Measurements from ENCODE around the gene ADAM15.

Gene ADAM15

GRCh38 chr1:155070721-155071569 lies 19.8 kb downstream of the ADAM15 start:
- in situ Hi-C loops (cut with MboI; ENCODE audit: low sequenced_read_pairs), result no loop called here
- Histone ChIP-seq H3K4me3 (peak overlapping the region; percentile 14), H3K27me3 (ENCODE audit: low read depth) (no peaks in the 10 kb centered on the region), H3K9me3 (no peaks in the 10 kb centered on the region), H3K36me3 (replicated peaks) (no peaks in the 10 kb centered on the region; the same call in none of the 2 replicates), H3K4me1 (peaks cover 32% of the 10 kb centered on the region)
- DNase-seq (ENCODE audit: low spot score in 2 of 2), result peak; percentile 84 to 93

GRCh38 chr1:155071701-155072100 lies 20.6 kb downstream of the ADAM15 start:
- no peak overlapping the region for H3K4me3 ChIP-seq

GRCh38 chr1:155072531-155073289 lies 21.6 kb downstream of the ADAM15 start:
- peak in 1 of 2 experiments; percentile 70 for DNase-seq (ENCODE audit: low spot score in 2 of 2)
- peaks cover 39% of the 10 kb centered on the region for H3K4me1 ChIP-seq
- no peaks in the 10 kb centered on the region for H3K27me3 ChIP-seq (ENCODE audit: low read depth)
- in situ Hi-C loops (cut with MboI; ENCODE audit: low sequenced_read_pairs), result no loop called here
- H3K4me3 ChIP-seq, result no peak overlapping the region
- H3K36me3 ChIP-seq (replicated peaks), result no peaks in the 10 kb centered on the region; the same call in none of the 2 replicates
- no peaks in the 10 kb centered on the region for H3K9me3 ChIP-seq

More at GRCh38 chr1:155071701-155072100, 20.6 kb downstream of the ADAM15 start:
- Histone ChIP-seq H3K27me3 (ENCODE audit: low read depth) (no peaks in the 10 kb centered on the region), H3K4me1 (peaks cover 38% of the 10 kb centered on the region), H3K36me3 (replicated peaks) (no peaks in the 10 kb centered on the region; the same call in none of the 2 replicates), H3K9me3 (no peaks in the 10 kb centered on the region)
- DNase-seq (ENCODE audit: low spot score in 2 of 2), result peak in 1 of 2 experiments; percentile 30
- in situ Hi-C loops (cut with MboI; ENCODE audit: low sequenced_read_pairs), result no loop called here

- Histone ChIP-seq H3K27me3 (ENCODE audit: low read depth) (no peaks in the 10 kb centered on the region), H3K4me3 (no peak overlapping the region), H3K4me1 (peaks cover 43% of the 10 kb centered on the region), H3K36me3 (replicated peaks) (no peaks in the 10 kb centered on the region; the same call in none of the 2 replicates), H3K9me3 (no peaks in the 10 kb centered on the region)
- DNase-seq (ENCODE audit: low spot score in 2 of 2), result no peak
- in situ Hi-C loops (cut with MboI; ENCODE audit: low sequenced_read_pairs), result no loop called here
Observed at GRCh38 chr1:155073377-155074242, 22.5 kb downstream of the ADAM15 start.

- Histone ChIP-seq H3K4me3 (no peak overlapping the region), H3K27me3 (ENCODE audit: low read depth) (no peaks in the 10 kb centered on the region), H3K36me3 (replicated peaks) (no peaks in the 10 kb centered on the region), H3K4me1 (peaks cover 40% of the 10 kb centered on the region), H3K9me3 (no peaks in the 10 kb centered on the region)
- no peak for DNase-seq (ENCODE audit: low spot score in 2 of 2)
- in situ Hi-C loops (cut with MboI; ENCODE audit: low sequenced_read_pairs), result no loop called here
Observed at GRCh38 chr1:155075535-155075934, 24.4 kb downstream of the ADAM15 start.

- H3K27me3 ChIP-seq (ENCODE audit: low read depth), result no peaks in the 10 kb centered on the region
- peaks cover 37% of the 10 kb centered on the region for H3K4me1 ChIP-seq
- in situ Hi-C loops (cut with MboI; ENCODE audit: low sequenced_read_pairs), result no loop called here
Observed at GRCh38 chr1:155076371-155076770, 25.3 kb downstream of the ADAM15 start.

GRCh38 chr1:155077346-155077745 lies 26.2 kb downstream of the ADAM15 start:
- in situ Hi-C loops (cut with MboI; ENCODE audit: low sequenced_read_pairs), result no loop called here
- no peaks in the 10 kb centered on the region for H3K36me3 ChIP-seq (replicated peaks)
- H3K27me3 ChIP-seq (ENCODE audit: low read depth), result no peaks in the 10 kb centered on the region
- DNase-seq (ENCODE audit: low spot score in 2 of 2), result no peak
- H3K9me3 ChIP-seq, result no peaks in the 10 kb centered on the region
- H3K4me1 ChIP-seq, result peaks cover 29% of the 10 kb centered on the region
- H3K4me3 ChIP-seq, result no peak overlapping the region

More at GRCh38 chr1:155076371-155076770, 25.3 kb downstream of the ADAM15 start:
- no peaks in the 10 kb centered on the region for H3K36me3 ChIP-seq (replicated peaks)
- H3K4me3 ChIP-seq, result no peak overlapping the region
- H3K9me3 ChIP-seq, result no peaks in the 10 kb centered on the region
- peak in 1 of 2 experiments; percentile 29 for DNase-seq (ENCODE audit: low spot score in 2 of 2)

- no peak for DNase-seq (ENCODE audit: low spot score in 2 of 2)
- in situ Hi-C loops (cut with MboI; ENCODE audit: low sequenced_read_pairs), result no loop called here
- Histone ChIP-seq H3K4me3 (peak overlapping the region; percentile 67), H3K9me3 (no peaks in the 10 kb centered on the region), H3K27me3 (ENCODE audit: low read depth) (no peaks in the 10 kb centered on the region), H3K4me1 (peaks cover 23% of the 10 kb centered on the region), H3K36me3 (replicated peaks) (no peaks in the 10 kb centered on the region)
Observed at GRCh38 chr1:155077758-155078445, 26.8 kb downstream of the ADAM15 start.

- peaks cover 16% of the 10 kb centered on the region for H3K4me1 ChIP-seq
- H3K9me3 ChIP-seq, result no peaks in the 10 kb centered on the region
- no peaks in the 10 kb centered on the region for H3K36me3 ChIP-seq (replicated peaks)
- DNase-seq (ENCODE audit: low spot score in 2 of 2), result peak; percentile 59 to 91
- in situ Hi-C loops (cut with MboI; ENCODE audit: low sequenced_read_pairs), result no loop called here
- peak within 1 kb of the TSS; percentile 67 for H3K4me3 ChIP-seq
- H3K27me3 ChIP-seq (ENCODE audit: low read depth), result no peaks in the 10 kb centered on the region
Observed at GRCh38 chr1:155078469-155079209, 27.5 kb downstream of the ADAM15 start, which contains the start of gene EFNA3. TSS of gene EFNA3 (plus strand) at chr1:155078837. CDS start at chr1:155078942, 105 bp downstream.

GRCh38 chr1:155079210-155079486 lies 28.0 kb downstream of the ADAM15 start:
- no peaks in the 10 kb centered on the region for H3K36me3 ChIP-seq (replicated peaks)
- peak overlapping the region; percentile 67 for H3K4me3 ChIP-seq
- H3K27me3 ChIP-seq (ENCODE audit: low read depth), result no peaks in the 10 kb centered on the region
- DNase-seq (ENCODE audit: low spot score in 2 of 2), result no peak
- H3K9me3 ChIP-seq, result no peaks in the 10 kb centered on the region
- in situ Hi-C loops (cut with MboI; ENCODE audit: low sequenced_read_pairs), result no loop called here
- H3K4me1 ChIP-seq, result peaks cover 15% of the 10 kb centered on the region

- Histone ChIP-seq H3K4me1 (peaks cover 19% of the 10 kb centered on the region), H3K36me3 (replicated peaks) (no peaks in the 10 kb centered on the region), H3K4me3 (peak overlapping the region; percentile 67), H3K9me3 (no peaks in the 10 kb centered on the region), H3K27me3 (ENCODE audit: low read depth) (no peaks in the 10 kb centered on the region)
- peak in 1 of 2 experiments; percentile 70 for DNase-seq (ENCODE audit: low spot score in 2 of 2)
- in situ Hi-C loops (cut with MboI; ENCODE audit: low sequenced_read_pairs), result loop anchor here (5.0 to 10.0 kb wide), 2 partner anchors 32 to 55 kb away; no protein-coding TSS in a partner anchor
Observed at GRCh38 chr1:155079487-155080311, 28.6 kb downstream of the ADAM15 start.

All from HAP-1 (cell line).